GM19467 (cell line): ENCODE data around the gene SLC10A3.
"Not testable (repeated sequence)": the region's sequence is repeated elsewhere in the genome, so short reads cannot be mapped to it uniquely, and the experiment has no call there.

ENCODE experiments used
- ATAC-seq: cut with Tn5 transposase; IDR thresholded peaks from one replicate; pipeline ENCODE4 v1.9.1; 2021; ENCODE audit warnings: mild to moderate bottlenecking, moderate library complexity; ENCODE audit not compliant: unreplicated experiment

Gene SLC10A3

GRCh38 chrX:154511761-154512160 is 21.3 kb upstream of the SLC10A3 start:
- no peak for ATAC-seq

- no peak for ATAC-seq
These were observed 19.0 kb upstream of the SLC10A3 start for GRCh38 chrX:154509455-154509854.

GRCh38 chrX:154508384-154508745 is 17.9 kb upstream of the SLC10A3 start:
- no peak for ATAC-seq

GRCh38 chrX:154507673-154508383 is 17.4 kb upstream of the SLC10A3 start:
- ATAC-seq, result no peak

- no peak for ATAC-seq
These were observed 16.3 kb upstream of the SLC10A3 start for GRCh38 chrX:154506483-154507332.

- ATAC-seq, result no peak
These were observed 15.3 kb upstream of the SLC10A3 start for GRCh38 chrX:154505734-154506133.

- ATAC-seq, result no peak
These were observed 12.6 kb upstream of the SLC10A3 start for GRCh38 chrX:154502989-154503388.

GRCh38 chrX:154502098-154502497 is 11.7 kb upstream of the SLC10A3 start:
- no peak for ATAC-seq

GRCh38 chrX:154501423-154501822 is 11.0 kb upstream of the SLC10A3 start:
- not testable (repeated sequence) for ATAC-seq

- not testable (repeated sequence) for ATAC-seq
These were observed 6.2 kb upstream of the SLC10A3 start for GRCh38 chrX:154496591-154497137.

- ATAC-seq, result no peak
These were observed 5.1 kb upstream of the SLC10A3 start for GRCh38 chrX:154495472-154495922.

- ATAC-seq, result no peak
These were observed 4.3 kb upstream of the SLC10A3 start for GRCh38 chrX:154494715-154495114.

GRCh38 chrX:154490021-154490413 is 412 bp downstream of the SLC10A3 start:
- peak; percentile 15 for ATAC-seq

GRCh38 chrX:154489182-154489581 is 1.2 kb downstream of the SLC10A3 start:
- no peak for ATAC-seq

GRCh38 chrX:154488336-154489075 is 1.9 kb downstream of the SLC10A3 start:
- no peak for ATAC-seq

GRCh38 chrX:154487518-154488290 is 2.7 kb downstream of the SLC10A3 start:
- no peak for ATAC-seq

- ATAC-seq, result no peak
These were observed 3.8 kb downstream of the SLC10A3 start, which contains the start of gene UBL4A for GRCh38 chrX:154486396-154487207. Gene UBL4A (minus strand): TSS chrX:154486615. CDS start chrX:154486584, 31 bp downstream.

GRCh38 chrX:154486052-154486395 is 4.4 kb downstream of the SLC10A3 start:
- ATAC-seq, result no peak
